ENCODE measurements around the gene PIGU.
A peak's percentile ranks its signal among the peaks of the same experiment; 100 is the strongest.
"Not testable (repeated sequence)": the region's sequence is repeated elsewhere in the genome, so short reads cannot be mapped to it uniquely, and the experiment has no call there.

The PIGU gene

DNA sequence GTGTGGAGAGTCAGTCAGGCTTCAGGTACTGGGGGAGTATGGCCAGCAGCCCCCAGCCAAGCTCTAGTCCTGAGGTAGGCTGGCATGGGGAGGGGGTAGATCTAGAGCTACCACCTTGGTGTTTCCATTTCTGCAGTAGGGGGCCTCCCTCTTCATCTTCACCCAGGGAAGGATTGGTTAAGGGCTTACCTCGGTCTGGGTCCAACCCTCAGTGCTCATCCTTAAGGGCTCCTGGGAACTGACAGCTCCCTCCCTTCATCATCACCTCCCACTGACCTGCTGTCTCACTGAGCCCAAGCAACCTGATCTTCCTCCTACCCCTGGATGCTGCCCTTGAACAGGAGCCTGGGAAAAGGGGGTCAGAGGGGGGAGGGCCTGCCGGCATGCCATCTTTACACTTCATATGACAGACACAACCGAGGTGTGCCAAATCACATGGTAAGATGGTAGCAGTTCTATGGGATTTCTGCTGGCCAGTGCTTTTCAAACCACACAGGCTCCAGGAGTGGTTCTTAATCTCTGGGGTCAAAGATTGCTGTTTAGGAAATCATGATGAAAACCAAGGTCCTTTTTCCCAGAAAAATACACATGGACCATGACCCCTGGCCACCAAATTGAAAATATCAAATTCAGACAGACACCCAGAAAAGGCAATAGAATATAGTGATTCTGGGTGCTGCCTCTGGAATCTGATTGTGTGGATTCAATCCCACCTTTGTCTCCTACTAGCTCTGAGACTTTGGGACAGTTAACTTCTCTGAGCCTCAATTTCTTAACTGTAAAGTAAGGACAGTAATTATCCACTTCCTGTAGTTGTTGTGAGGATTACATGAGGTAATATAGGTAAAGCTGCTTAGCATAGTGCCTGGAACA, 30.3 kb upstream of the PIGU start:
- no peak for DNase-seq

DNA sequence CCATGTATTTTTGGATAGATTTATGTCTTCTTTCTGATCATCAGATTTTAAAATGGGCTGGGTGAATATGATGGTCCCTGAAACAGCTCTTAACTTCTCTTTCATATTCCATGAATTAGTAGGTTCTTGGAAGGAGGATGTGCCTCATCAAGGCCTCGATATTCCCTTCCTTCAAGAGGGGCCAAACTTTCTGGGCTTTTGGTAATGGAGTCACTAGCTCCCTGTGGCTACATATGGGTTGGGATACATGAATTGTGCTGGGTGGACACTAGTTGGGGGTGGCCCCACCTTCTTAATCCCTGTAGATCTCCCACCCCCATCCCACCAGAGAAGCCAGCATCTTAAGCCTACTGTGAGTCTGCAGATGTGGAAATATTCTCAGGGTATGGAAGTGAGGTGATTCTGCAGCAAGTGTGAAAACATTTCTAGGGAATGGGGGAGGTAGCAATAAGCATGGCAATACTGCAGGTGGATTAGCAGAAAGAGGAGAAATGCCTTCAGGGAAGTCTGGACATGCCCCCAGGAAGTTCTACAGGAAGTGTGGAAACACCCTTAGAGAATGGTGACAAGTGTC, 29.5 kb upstream of the PIGU start:
- no peak for DNase-seq

DNA sequence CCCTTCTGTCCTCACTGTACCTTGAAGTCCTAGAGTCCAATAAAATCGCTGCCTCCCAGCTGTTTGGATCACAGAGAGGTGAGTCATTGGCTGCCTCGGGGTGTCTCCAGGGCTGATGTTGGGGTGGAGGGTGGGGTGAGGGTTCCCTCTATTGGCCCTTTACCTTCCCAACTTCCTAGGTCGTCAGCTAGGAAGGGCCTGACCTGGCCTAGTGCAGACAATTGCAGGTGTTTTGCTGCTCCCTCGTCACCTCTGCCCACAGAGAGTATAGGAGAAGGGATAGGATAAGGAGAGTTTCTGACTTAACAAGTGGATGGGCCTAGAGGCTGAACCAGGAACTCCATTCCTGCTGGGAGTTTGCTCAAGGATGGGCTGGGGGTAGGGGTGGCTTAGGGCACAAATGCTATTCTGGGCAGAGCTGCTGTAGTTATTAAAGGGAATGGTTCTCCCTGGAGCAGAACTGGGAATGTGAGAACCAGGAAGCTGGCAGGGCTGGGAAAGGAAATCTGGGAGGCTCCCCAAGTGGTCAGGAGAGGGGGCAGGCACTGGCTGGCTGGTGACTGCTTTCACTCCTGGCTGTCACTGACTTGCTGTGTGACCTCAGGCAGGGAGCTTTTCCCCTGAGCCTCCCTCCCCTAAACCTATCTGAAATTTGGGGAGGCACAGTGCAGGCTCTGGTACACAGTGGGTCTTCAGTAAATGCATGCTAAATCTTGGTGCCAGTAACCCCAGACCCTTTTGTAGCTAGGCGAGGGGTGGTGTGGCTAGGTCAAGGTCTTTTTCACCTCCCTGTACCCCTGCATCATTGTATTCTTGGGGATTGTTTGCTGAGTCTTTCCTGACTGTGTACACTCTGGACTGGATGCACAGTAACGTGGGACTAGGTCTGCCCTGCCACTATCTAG, 28.8 kb upstream of the PIGU start:
- DNase-seq: no peak

DNA sequence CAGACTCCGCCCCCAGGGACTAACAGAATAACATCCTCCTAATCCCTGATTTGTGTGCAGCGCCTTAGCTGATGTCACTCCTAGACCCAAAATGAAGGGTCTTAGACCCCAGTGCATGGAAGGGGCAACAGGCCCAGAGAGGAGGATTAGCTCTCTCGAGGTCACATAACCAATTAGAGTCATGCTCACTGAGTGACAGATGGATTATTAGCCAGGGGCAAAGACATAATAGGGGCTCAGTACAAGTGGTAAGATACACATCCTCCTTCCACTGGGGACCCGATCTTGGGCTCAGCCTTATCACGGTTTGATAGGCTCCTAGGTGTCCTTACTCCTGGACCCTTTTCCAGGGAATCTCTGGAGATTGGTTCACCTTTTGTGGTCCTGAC, 28.1 kb upstream of the PIGU start:
- no peak for DNase-seq

DNA sequence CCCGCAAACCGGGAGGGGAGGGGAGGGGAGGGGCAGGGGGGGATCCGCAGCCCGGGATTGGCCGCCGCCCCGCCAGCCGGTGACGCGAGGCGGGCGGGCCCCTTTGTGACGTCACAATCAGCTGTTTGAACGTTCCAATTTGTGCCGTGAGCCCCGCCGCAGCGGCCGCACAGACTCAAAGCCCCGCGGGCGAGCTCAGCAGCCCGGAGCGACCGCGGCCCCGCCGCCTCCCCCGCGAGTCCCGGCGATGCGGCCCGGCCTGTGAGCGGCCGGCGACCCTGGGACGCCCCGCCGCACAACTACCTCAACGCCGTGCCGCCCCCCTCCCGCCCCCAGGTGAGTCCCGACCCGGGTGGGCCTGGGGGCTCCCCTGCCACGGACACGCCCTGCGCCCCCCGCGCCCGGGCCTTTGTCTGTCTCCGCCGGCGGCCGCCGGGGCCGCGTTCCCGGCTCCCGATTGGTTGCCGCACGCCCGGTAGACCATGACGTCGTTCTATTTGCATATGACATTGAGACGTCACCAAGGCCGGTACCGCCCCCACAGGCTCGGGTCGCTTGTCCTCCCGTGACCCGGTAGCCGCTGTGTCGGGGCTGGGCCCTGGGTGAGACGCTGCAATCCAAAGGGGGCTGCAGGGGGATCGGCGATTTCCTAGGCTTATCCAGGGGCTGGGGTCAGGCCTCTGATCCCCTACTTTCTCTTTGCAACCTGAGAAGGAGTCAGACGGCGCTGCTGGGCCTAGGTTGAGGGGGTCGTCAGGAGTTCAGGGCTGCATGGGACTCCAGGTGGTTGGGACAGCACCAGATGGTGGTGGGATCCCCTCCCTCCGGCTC, 27.5 kb upstream of the PIGU start, which contains the start of gene TP53INP2:
Gene TP53INP2, plus strand, starts transcription at position 168 of the 831 bp plus-strand sequence. CDS start 4,396 bp downstream, outside the sequence.
- peak; percentile 68 for DNase-seq

DNA sequence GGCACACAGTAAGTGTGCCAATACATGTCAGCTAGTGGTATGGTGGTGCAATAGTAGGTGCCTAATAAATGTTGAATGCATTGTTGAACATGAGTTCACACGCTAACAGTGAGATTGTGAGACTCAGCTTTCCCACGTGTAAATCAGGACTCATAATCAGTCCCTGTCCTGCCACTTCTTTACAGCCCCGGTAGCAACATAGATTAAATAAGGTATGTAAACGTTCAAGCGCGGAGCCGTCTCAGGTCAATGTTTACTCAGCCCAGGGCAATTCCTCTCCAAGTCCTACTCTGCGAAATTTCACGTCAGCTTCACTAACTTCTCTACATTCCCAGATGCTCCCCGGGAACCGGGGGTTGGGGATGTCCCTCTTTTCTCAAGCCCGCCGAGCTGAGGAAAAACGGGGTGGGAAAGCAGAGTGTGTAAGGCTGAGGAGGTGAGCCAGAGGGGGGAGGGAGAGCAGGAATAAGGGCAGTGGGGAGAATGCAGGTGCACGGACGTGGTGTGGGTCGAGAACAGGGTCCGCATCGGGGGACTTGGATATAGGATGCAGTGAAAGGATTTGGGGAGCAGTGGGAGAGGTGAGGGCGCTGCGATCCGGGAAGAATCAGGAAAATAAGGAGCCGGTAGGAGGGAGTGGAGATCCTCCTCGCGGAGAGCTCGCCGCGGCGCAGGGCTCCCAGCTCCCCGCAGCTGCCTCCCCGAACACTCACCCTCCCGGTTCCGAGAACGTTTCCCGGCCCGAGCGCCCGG, 26.7 kb upstream of the PIGU start:
- DNase-seq: no peak

DNA sequence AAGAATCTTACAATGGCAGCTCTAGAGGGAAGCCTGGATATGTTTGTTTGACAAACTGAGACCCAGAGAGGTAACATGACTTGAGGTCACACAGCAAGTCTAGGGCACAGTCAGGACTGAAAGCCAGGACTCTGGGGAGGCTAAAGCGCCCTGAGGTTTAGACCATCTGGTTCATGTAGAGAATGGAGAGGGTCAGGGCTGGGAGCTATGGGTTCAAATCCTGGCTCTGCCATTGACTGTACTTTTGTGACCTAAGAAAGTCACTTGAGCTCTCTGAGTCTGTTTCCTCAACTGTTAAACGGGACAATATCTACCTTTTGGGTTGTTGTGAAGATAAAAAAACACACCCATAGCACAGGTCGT, 26.1 kb upstream of the PIGU start:
- no peak for DNase-seq

DNA sequence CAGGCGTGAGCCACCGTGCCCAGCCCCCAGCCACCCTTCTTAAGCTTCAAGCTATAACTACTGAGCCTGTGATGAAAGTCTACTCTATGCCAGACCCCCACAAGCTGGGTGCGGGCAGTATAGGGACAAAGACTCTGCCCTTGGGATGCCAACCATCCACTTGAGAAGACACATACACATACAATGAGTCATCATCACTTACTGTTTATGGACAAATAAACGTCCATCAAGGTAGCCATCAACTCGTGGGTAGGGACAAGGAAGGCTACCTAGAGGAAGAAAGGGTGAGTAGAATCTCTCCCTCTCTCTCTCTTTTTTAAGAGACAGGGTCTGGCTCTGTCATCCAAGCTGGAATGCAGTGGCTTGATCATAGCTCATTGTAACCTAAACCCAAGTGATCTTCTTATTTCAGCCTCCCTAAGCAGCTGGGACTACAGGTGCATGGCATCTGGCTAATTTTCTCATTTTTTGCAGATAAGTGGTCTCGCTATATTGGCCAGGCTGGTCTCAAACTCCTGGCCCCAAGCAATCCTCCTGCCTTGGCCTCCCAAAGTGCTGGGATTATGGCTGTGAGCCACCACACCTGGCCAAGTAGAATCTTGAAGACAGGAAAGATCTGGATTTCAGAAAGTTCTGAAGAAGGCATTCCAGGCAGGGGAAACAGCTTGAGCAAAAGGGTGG, 24.7 kb upstream of the PIGU start:
- no peak for DNase-seq

DNA sequence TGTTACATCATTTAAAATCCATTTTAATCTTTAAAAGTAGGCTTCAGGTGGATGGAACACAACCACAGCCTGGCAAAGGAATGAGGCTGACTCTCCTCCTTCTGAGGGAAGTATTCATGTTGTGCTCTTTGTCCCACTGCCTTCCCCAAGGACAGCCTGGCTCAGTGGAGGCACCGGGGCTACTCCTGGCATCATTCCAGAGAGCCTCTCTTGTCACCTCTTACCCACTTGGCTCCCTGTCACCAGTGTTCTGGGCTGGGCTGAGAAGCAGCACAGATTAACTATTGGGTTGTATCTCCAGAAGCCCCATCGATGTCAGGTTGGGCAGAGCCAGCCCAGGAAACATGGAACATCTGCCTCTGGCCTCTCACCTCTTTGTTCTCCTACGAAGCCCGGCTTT, 16.5 kb upstream of the PIGU start:
- DNase-seq: no peak

DNA sequence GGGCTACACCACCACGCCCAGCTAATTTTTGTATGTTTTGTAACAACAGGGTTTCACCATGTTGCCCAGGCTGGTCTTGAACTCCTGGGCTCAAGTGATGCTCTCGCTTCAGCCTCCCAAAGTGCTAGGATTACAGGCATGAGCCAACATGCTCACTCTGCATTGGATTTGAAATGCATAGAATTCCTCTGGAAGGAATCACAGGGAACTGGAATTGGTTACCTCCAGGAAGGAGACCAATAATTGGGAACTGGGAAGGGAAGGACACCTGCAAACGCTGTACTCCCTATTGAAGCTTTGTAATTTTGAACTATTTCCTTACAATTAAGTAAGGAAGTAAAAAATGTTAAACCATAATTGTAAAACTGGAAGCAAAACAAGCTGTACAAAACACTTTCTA, 14.9 kb upstream of the PIGU start:
- no peak for DNase-seq

DNA sequence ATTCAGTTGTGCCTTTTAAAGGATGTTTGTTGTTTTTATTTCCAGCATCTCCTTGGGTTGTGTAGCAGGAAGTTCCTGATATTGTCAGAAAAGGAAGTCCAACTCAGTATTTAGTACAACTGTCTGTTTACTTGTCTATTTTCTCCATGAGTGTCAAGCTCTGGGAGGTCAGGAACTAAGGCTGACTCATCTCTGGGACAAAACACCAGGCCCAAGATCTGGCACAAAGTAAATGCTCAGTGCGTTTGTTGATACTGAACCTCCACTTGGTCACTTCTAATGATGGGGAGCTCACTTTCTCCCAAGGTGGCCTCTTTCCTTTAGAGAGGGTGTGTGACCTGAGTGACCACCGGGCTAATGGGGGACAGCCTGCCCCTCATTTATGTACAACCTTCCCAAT, 12.6 kb upstream of the PIGU start:
- no peak for DNase-seq

DNA sequence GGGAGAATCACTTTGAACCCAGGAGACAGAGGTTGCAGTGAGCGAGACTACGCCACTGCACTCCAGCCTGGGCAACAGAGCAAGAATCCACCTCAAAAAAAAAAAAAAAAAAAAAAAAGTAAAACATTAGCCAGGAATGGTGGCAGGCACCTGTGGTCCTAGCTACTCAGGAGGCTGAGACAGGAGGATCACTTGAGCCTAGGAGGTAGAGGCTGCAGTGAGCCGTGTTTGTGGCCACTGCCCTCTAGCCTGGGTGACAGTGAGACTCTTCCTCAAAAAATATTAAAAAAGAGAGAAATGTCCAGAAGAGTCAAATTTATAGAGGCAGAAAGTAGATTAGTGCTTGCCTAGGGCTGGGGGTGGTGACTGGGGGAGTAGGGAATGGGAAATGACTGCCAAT, 6.8 kb upstream of the PIGU start:
- DNase-seq: no peak

DNA sequence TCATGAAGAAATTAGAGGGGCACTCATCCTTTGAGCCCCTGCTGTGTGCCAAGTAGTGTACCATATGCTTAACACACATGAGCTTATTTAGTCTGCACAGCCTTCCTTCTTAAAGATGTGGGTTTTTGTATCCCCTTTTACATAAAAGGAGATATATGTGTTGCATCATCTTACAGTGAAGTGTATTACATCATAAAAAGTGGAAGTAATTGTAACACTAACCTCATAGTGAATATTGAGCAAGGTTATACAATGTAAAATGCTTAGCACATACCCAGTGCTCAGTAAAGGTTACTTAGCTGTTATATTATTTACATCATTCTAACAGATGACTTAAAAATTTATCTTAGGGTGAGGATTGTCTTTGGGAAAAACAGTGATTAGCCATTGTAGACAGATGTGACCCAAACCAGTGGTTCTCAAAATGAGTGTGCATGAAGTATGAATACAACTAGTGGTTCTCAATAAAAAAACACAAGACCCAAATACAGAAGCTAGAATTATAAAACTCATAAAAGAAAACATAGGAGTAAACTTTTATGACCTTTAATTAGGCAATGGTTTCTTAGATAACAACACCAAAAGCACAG, 3.8 kb upstream of the PIGU start:
- no peak for DNase-seq

DNA sequence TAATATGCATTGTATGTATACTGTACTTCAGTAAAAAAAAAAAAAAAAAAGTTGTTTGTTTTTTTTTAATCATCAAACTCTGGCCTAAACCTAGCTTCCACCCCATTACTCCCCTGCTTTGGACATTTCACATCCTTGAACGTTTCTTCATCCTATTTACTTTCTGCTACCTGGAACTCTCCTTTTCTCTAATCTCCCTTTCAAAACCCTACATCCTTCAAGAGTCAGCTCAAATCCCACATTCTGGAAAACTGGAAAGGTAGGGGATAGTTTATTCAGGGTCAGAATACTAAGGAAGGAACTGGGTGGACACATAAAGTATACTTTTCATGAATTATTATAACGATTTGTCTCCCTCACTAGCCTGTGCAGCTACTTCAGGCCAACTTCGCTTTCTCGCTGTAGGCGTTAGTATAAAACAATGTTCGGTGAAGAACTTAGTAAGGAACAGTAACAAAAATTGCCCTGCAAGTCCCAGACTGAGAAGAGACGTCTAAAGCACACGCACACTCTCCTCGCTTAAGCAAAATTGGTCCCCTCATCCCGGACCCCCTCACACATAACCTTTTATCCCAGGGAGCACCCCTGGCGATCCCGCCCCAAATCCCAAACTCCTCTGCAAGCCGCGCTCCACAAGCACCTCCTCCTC, 775 bp downstream of the PIGU start:
- DNase-seq: no peak

DNA sequence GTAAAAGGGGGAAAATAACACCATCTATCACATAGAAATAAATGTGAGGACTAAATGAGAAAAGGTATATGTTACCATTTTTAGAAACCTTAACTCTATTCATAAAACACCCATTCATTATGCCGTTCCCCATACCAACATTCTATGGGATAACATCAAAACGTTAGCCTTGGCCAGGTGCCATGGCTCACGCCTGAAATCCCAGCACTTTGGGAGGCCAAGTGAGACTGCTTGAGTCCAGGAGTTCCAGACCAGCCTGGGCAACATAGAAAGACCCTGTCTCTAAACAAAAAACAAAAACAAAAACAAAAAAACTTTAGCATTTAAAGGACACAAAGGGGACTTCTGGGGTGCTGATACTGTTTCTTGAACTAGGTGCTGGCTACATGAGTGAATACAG, 1.3 kb downstream of the PIGU start:
- no peak for DNase-seq

DNA sequence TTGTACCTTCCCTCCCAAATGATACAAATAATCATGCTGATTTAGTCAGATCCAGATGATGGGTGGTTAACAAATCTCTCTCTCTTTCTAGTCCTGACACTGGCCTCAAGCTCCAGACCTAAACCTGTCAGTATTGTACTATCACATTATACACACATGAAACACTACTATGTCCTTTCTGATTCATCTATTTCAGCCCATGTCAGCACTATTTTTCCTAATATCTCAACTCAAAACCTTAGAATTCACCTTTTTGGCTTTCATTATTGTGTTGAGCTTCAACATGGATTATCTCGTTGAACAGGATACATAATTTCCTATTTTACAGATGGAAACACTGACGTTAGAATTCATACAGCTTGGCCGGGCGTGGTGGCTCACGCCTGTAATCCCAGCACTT, 3.5 kb downstream of the PIGU start:
- no peak for DNase-seq

DNA sequence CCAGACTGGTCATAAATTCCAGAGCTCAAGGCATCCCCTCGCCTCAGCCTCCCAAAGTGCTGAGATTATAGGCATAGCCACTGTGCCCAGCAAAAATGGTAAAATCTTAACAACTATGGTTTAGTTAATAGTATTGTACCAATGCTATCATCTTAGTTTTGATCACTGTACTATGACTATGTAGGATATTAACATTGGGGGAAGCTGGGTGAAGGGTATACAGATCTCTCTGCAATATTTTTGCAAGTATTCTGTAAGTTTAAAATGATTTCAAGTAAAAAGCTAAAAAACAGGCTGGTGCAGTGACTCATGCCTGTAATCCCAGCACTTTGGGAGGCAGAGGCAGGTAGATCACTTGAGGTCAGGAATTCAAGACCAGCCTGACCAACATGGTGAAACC, 7.8 kb downstream of the PIGU start:
- DNase-seq: no peak

DNA sequence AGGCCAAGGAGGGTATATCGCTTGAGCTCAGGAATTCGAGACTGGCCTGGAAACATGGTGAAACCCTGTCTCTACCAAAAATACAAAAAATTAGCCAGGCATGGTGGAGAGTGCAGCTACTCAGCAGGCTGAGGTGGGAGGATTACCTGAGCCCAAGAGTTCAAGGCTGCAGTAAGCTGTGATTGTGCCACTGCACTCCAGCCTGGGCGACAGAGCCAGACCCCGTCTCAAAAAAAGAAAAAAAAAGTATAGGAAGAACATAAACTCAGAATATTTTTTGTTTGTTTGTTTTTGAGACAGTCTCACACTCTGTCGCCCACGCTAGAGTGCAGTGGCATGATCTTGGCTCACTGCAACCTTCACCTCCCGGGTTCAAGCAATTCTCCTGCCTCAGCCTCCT, 12.1 kb downstream of the PIGU start:
- not testable (repeated sequence) for DNase-seq

DNA sequence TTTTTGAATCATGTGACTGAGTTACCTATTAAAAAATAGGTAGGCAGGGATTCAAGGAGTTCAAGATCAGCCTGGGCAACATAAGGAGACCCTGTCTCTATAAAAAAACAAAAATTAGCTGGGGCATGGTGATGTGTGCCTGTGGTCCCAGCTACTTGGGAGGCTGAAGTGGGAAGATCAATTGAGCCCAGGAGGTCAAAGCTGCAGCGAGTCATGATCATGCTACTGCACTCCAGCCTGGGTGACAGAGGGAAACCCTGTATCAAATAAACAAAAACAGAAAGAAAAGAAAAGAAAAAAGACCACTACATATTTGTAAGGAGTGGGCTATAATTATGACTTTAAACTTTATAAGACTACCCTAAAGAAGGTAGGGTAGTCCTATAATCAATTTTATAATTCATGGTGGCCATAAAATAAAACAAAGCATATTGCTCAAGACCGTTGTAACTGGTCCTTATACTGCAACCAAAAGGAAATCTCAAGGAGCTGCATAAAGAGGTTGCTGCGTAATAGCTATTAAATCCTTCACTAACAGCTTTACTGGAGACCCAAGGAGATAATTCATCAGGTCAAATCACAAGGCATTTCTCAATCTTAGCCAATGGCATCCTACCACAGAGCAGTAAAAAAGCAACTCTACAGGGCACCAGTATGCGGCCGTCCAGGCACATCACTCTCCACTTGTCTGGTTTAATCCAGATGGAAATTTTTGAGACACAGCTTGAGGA, 13.5 kb downstream of the PIGU start:
- no peak for DNase-seq

DNA sequence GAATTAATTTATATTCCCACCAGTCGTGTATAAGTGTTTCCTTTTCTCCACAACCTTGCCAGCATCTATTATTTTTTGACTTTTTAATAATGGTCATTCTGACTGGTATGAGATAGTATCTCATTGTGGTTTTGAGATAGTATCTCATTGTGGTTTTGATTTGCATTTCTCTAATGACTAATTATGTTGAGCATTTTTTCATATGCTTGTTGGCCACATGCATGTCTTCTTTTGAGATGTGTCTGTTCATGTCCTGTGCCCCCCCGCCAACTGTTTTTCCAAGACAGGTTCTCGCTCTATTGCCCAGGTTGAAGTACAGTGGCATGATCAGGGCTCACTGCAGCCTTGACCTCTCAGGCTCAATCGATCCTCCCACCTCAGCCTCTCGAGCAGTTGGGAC, 15.1 kb downstream of the PIGU start:
- DNase-seq: not testable (repeated sequence)
